Left ventricle myocardium inferior (tissue), 1 donor: ENCODE results near the gene NOTCH2. TPM values are rescaled to one million over a fixed set of nuclear protein-coding genes. Genes with fewer than 3 reads are reported as not detected.
"Not testable (repeated sequence)": the region's sequence is repeated elsewhere in the genome, so short reads cannot be mapped to it uniquely, and the experiment has no call there.

Experiments used
- DNase-seq: peaks from one replicate; pipeline ENCODE4 v3.0.0-alpha.2; 2020
- H3K27ac ChIP-seq: fragments of 200-600 bp; replicated peaks from 2 replicates; pipeline ENCODE4 v1.8.0; 2021
- H3K27me3 ChIP-seq: fragments of 200-600 bp; 2 replicates; pipeline ENCODE4 v1.8.0; 2021; ENCODE audit warnings: low read depth
- H3K36me3 ChIP-seq: fragments of 200-600 bp; 2 replicates; pipeline ENCODE4 v1.8.0; 2021
- H3K4me1 ChIP-seq: fragments of 200-600 bp; 2 replicates; pipeline ENCODE4 v1.8.0; 2021
- H3K4me3 ChIP-seq: fragments of 200-600 bp; 2 replicates; pipeline ENCODE4 v1.8.0; 2021; ENCODE audit warnings: mild to moderate bottlenecking, moderate library complexity
- H3K9me3 ChIP-seq: fragments of 200-600 bp; replicated peaks from 2 replicates; pipeline ENCODE4 v1.8.0; 2021
- intact Hi-C: fragments of 100-400 bp; cut with micrococcal nuclease; formaldehyde crosslinking; loops from one replicate; pipeline ENCODE4 v1.11.0; 2022
- total RNA-seq: library from RNA; stranded (reverse); fragmentation: NEBNext Ultra II Directional; extraction: Animal tissue kit (Norgen Biotek cat#: 25700); gene quantifications from one replicate; pipeline ENCODE4 v1.2.1, GENCODE V29; 2021
- donor health status: DM: no; HTN: yes; CAD: no; lungs with severe emphysema.

Gene NOTCH2
- total RNA-seq, 1 donor from 2014 or later = 16.1 TPM

- H3K4me1 ChIP-seq, H3K27ac ChIP-seq, H3K4me3 ChIP-seq, H3K27me3 ChIP-seq, H3K9me3 ChIP-seq, intact Hi-C loops, H3K36me3 ChIP-seq, DNase-seq: not testable (repeated sequence)
Observed at GRCh38 chr1:120098986-120099759, 29.7 kb upstream of the NOTCH2 start.

- DNase-seq, H3K4me1 ChIP-seq, H3K27ac ChIP-seq, H3K27me3 ChIP-seq, H3K36me3 ChIP-seq, H3K4me3 ChIP-seq, intact Hi-C loops, H3K9me3 ChIP-seq: not testable (repeated sequence)
Observed at GRCh38 chr1:120096981-120097545, 27.6 kb upstream of the NOTCH2 start.

- H3K36me3 ChIP-seq, H3K9me3 ChIP-seq, H3K27me3 ChIP-seq, intact Hi-C loops, H3K4me3 ChIP-seq, H3K4me1 ChIP-seq, DNase-seq, H3K27ac ChIP-seq: not testable (repeated sequence)
Observed at GRCh38 chr1:120093548-120094181, 24.2 kb upstream of the NOTCH2 start.

- H3K36me3 ChIP-seq, DNase-seq, intact Hi-C loops, H3K27ac ChIP-seq, H3K27me3 ChIP-seq, H3K9me3 ChIP-seq, H3K4me1 ChIP-seq, H3K4me3 ChIP-seq: not testable (repeated sequence)
Observed at GRCh38 chr1:120092232-120093218, 23.1 kb upstream of the NOTCH2 start.

GRCh38 chr1:120090830-120091229 lies 21.4 kb upstream of the NOTCH2 start:
- intact Hi-C loops, H3K27me3 ChIP-seq, H3K27ac ChIP-seq, H3K9me3 ChIP-seq, H3K36me3 ChIP-seq, H3K4me1 ChIP-seq, DNase-seq, H3K4me3 ChIP-seq: not testable (repeated sequence)

- H3K27ac ChIP-seq, DNase-seq, H3K36me3 ChIP-seq, H3K4me1 ChIP-seq, H3K4me3 ChIP-seq, H3K9me3 ChIP-seq, H3K27me3 ChIP-seq, intact Hi-C loops: not testable (repeated sequence)
Observed at GRCh38 chr1:120087959-120088358, 18.5 kb upstream of the NOTCH2 start.

GRCh38 chr1:120069920-120070214 lies 405 bp upstream of the NOTCH2 start:
- H3K27ac ChIP-seq, H3K4me3 ChIP-seq, intact Hi-C loops, H3K4me1 ChIP-seq, H3K9me3 ChIP-seq, H3K36me3 ChIP-seq, DNase-seq, H3K27me3 ChIP-seq: not testable (repeated sequence)

- intact Hi-C loops, H3K4me1 ChIP-seq, H3K27me3 ChIP-seq, H3K9me3 ChIP-seq, DNase-seq, H3K36me3 ChIP-seq: not testable (repeated sequence)
- Histone ChIP-seq H3K27ac (peak overlapping the region; percentile 84), H3K4me3 (peak overlapping the region; percentile 77)
Observed at GRCh38 chr1:120068683-120069066, 787 bp downstream of the NOTCH2 start.

GRCh38 chr1:120048208-120048607 lies 21.3 kb downstream of the NOTCH2 start:
- DNase-seq = not testable (repeated sequence)

GRCh38 chr1:120041771-120042170 lies 27.7 kb downstream of the NOTCH2 start:
- intact Hi-C loops, H3K4me3 ChIP-seq, H3K36me3 ChIP-seq, H3K4me1 ChIP-seq, H3K9me3 ChIP-seq, H3K27me3 ChIP-seq, H3K27ac ChIP-seq, DNase-seq: not testable (repeated sequence)

More at GRCh38 chr1:120048208-120048607, 21.3 kb downstream of the NOTCH2 start:
- H3K4me3 ChIP-seq, H3K9me3 ChIP-seq, H3K27ac ChIP-seq, H3K4me1 ChIP-seq, intact Hi-C loops, H3K36me3 ChIP-seq, H3K27me3 ChIP-seq: not testable (repeated sequence)

GRCh38 chr1:120032253-120032652 lies 37.2 kb downstream of the NOTCH2 start:
- H3K36me3 ChIP-seq, intact Hi-C loops, H3K27ac ChIP-seq, H3K9me3 ChIP-seq, H3K4me1 ChIP-seq, H3K27me3 ChIP-seq, DNase-seq, H3K4me3 ChIP-seq: not testable (repeated sequence)

GRCh38 chr1:120023791-120024190 lies 45.7 kb downstream of the NOTCH2 start:
- DNase-seq, H3K36me3 ChIP-seq, H3K27ac ChIP-seq, intact Hi-C loops, H3K4me1 ChIP-seq, H3K27me3 ChIP-seq, H3K9me3 ChIP-seq, H3K4me3 ChIP-seq: not testable (repeated sequence)

GRCh38 chr1:120014978-120015377 lies 54.5 kb downstream of the NOTCH2 start:
- intact Hi-C loops, H3K4me1 ChIP-seq, H3K9me3 ChIP-seq, H3K27ac ChIP-seq, H3K36me3 ChIP-seq, H3K4me3 ChIP-seq, H3K27me3 ChIP-seq: not testable (repeated sequence)
- peak; percentile 24 for DNase-seq
